AG04450 (cell line): ENCODE results near the gene TACC3. TPM values are rescaled to one million over a fixed set of nuclear protein-coding genes. Genes with fewer than 3 reads are reported as not detected.
A peak's percentile ranks its signal among the peaks of the same experiment; 100 is the strongest.

ENCODE experiments used
- CTCF ChIA-PET: fragments of 300-600, 350-600 bp; formaldehyde crosslinking; extraction: SDS; loops from one replicate; lab custom pipeline; 2022; ENCODE audit warnings: antibody characterized with exemption, inconsistent platforms; lab: Charles Lee
- POLR2A ChIA-PET: fragments of 350-600 bp; formaldehyde crosslinking; extraction: SDS; loops from one replicate; lab custom pipeline; 2021; ENCODE audit warnings: antibody characterized with exemption, inconsistent platforms; lab: Yijun Ruan, JAX
- DNase-seq: peaks from one replicate; pipeline ENCODE4 v3.0.0-alpha.2; 2011; ENCODE audit warnings: low read depth, low spot score
- H3K27ac ChIP-seq: one replicate; pipeline ENCODE4 v1.5.1; 2012; ENCODE audit warnings: low read depth, low read length, control low read depth
- H3K27me3 ChIP-seq: one replicate; pipeline ENCODE4 v1.6.0; 2012; ENCODE audit warnings: low read length; ENCODE audit not compliant: control insufficient read depth, insufficient read depth
- H3K4me3 ChIP-seq: 2 replicates; pipeline ENCODE4 v1.5.1; 2011; ENCODE audit warnings: mild to moderate bottlenecking, low read depth, low read length, control low read depth
- H3K9me3 ChIP-seq: 2 replicates; pipeline ENCODE4 v1.5.1; 2012; ENCODE audit warnings: low read length; ENCODE audit not compliant: control insufficient read depth, insufficient read depth
- polyA plus RNA-seq: library from polyadenylated mRNA; depleted of rRNA; stranded (reverse); fragments of >200 nt; gene quantifications from 2 replicates; pipeline ENCODE4 v1.2.3, GENCODE V29; 2011
- TF ChIP-seq, protein P1 (sequence below): IDR thresholded peaks from 2 replicates; pipeline ENCODE4 v1.5.1; 2011; ENCODE audit warnings: low read depth, low read length, control low read depth, inconsistent platforms

Gene TACC3
- polyA plus RNA-seq, 1 experiment, result 8.5 TPM

DNA sequence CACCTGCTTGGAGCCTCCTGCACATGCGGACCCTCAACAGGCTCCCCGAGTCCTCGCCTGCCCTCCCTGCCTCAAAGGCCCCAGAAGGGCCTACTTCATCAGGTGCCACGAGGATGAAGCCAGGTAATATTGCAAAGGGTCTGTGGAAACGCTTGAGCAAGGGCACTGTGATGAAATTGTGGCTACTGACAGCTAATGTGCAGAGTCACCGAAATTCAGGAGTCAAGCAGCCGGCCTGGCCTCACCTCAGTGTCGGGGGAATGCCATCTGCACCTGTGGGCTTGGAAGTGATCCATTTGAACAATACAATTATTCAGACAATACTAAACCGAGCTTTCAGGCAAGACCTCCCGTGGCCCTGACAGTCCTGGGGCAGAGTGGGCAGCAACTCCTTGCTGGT is 68.7 kb downstream of the TACC3 start:
- POLR2A ChIA-PET, result no interaction called here
- TF ChIP-seq, protein P1, sequence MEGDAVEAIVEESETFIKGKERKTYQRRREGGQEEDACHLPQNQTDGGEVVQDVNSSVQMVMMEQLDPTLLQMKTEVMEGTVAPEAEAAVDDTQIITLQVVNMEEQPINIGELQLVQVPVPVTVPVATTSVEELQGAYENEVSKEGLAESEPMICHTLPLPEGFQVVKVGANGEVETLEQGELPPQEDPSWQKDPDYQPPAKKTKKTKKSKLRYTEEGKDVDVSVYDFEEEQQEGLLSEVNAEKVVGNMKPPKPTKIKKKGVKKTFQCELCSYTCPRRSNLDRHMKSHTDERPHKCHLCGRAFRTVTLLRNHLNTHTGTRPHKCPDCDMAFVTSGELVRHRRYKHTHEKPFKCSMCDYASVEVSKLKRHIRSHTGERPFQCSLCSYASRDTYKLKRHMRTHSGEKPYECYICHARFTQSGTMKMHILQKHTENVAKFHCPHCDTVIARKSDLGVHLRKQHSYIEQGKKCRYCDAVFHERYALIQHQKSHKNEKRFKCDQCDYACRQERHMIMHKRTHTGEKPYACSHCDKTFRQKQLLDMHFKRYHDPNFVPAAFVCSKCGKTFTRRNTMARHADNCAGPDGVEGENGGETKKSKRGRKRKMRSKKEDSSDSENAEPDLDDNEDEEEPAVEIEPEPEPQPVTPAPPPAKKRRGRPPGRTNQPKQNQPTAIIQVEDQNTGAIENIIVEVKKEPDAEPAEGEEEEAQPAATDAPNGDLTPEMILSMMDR, result no peak
- no peak overlapping the region for H3K4me3 ChIP-seq
- peaks cover 21% of the 10 kb centered on the region for H3K27me3 ChIP-seq
- DNase-seq, result no peak
- CTCF ChIA-PET, result no interaction called here
- H3K9me3 ChIP-seq, result peaks cover 5% of the 10 kb centered on the region; the same call in 1 of the 2 replicates
- no peak overlapping the region for H3K27ac ChIP-seq

DNA sequence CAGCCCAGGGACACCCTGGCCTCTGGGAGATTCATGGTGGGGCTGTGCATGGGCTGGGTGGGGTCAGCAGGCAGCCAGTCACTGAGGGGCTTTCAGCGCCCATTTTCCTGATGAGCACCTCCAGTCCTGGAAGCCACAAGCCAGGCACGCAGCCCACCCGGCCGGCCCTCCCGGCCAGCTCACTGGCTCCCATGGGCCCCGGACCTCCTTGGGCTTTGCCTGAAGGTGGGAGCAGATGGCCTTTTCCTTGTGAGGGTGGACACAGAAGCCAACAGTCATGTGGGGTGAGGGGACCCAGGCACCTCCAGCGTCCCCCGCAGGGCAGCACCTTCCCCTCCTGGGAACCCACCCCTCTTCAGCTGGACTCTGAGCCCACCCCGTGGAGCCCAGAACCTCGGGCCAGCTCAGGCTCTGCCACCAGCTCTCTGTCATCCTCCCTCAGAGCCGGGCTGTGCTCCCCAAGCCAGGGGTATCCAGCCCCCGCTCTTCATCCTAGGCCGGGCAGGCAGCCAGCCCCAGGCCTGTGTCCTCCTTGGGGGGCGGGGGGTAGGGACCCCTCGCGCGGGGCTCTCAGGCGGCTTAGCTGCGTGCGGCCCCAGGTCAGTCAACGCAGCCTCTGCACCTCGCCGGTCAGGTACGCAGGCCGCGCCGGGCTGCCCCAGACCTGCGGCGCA is 71.0 kb downstream of the TACC3 start:
- ChIA-PET POLR2A (no interaction called here), CTCF (interaction anchor here (1.8 kb wide), 1 partner anchor 17 kb away, joined by 5 read pairs; no protein-coding TSS in a partner anchor)
- H3K27me3 ChIP-seq, result peaks cover 40% of the 10 kb centered on the region
- H3K4me3 ChIP-seq, result no peak overlapping the region
- peaks cover 5% of the 10 kb centered on the region; the same call in 1 of the 2 replicates for H3K9me3 ChIP-seq
- TF ChIP-seq, protein P1, result no peak
- H3K27ac ChIP-seq, result no peak overlapping the region
- DNase-seq, result no peak

DNA sequence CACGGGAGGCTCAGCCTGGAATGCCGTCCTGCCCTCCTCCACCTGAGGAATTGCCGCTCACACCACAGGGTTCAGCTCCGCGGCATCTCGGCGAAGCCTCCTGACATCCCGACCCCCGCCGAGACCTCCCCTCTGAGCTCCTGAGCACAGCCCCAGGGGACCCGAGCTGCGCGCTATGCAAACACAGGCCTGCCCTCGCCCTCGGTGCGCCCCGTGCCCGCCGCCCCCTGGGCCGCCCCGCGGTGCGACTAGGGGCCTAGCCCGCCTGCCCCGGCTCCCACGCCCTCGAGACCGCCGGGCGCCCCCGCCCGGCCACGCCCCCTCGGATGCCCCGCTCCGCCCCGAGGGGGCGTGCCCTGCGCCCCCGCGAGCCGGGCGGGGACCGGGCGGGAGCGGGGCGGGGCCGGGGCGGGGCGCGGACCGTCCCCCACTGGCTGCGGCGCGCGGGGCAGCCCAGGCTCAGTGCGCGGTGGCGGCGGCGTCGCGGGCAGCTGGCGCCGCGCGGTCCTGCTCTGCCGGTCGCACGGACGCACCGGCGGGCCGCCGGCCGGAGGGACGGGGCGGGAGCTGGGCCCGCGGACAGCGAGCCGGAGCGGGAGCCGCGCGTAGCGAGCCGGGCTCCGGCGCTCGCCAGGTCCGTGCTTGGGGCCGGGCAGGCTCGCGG is 71.6 kb downstream of the TACC3 start, which contains the start of gene FGFR3:
FGFR3 (plus strand) TSS at position 462 of the 664 bp plus-strand sequence. CDS start 642 bp downstream, outside the sequence.
- no peak for DNase-seq
- Histone ChIP-seq H3K9me3 (peaks cover 5% of the 10 kb centered on the region; the same call in 1 of the 2 replicates), H3K27ac (no peak within 1 kb of the TSS), H3K4me3 (peak within 1 kb of the TSS; percentile 34; the same call in 1 of the 2 replicates), H3K27me3 (peaks cover 45% of the 10 kb centered on the region)
- CTCF ChIA-PET, result no interaction called here
- POLR2A ChIA-PET, result no interaction called here
- TF ChIP-seq, protein P1, result no peak

DNA sequence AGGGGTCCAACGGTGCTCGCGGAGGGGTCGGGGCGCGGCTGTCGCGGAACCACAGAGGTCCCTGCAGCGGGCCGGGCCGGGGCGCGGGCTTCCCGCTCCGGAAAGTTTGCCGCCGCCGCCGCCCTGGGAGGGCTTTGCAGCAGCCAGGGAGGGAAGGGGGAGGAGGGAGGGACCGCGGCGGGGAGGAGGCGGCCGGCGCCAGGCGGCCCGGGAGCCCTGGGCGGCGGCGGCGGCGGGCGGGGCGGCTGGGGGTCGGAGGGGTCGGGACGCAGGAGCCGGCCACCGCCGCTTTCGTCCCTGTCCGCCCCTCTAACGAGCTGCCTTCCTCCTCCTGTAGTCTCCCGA is 72.1 kb downstream of the TACC3 start:
- TF ChIP-seq, protein P1, result no peak
- DNase-seq, result no peak
- H3K9me3 ChIP-seq, result peaks cover 5% of the 10 kb centered on the region; the same call in 1 of the 2 replicates
- CTCF ChIA-PET, result interaction anchor here (0.9 to 1.6 kb wide), 2 partner anchors 17 to 106 kb away, joined by 3 to 4 read pairs; no protein-coding TSS in a partner anchor
- POLR2A ChIA-PET, result interaction anchor here (0.9 kb wide), 1 partner anchor 25 kb away, joined by 3 read pairs; no protein-coding TSS in a partner anchor
- H3K27me3 ChIP-seq, result peaks cover 46% of the 10 kb centered on the region
- no peak overlapping the region for H3K27ac ChIP-seq
- peak overlapping the region; percentile 34; the same call in 1 of the 2 replicates for H3K4me3 ChIP-seq
